ENCODE results near the gene TEP1. TPM values are rescaled to one million over a fixed set of nuclear protein-coding genes. Genes with fewer than 3 reads are reported as not detected.
A peak's percentile ranks its signal among the peaks of the same experiment; 100 is the strongest.
"Not testable (repeated sequence)": the region's sequence is repeated elsewhere in the genome, so short reads cannot be mapped to it uniquely, and the experiment has no call there.

The TEP1 gene
- total and polyA plus RNA-seq, 2 of the 13 experiments (the other 11 are each of a cell fraction or from before 2014, with no cell fraction given), result 11.0 to 12.8 TPM

DNA sequence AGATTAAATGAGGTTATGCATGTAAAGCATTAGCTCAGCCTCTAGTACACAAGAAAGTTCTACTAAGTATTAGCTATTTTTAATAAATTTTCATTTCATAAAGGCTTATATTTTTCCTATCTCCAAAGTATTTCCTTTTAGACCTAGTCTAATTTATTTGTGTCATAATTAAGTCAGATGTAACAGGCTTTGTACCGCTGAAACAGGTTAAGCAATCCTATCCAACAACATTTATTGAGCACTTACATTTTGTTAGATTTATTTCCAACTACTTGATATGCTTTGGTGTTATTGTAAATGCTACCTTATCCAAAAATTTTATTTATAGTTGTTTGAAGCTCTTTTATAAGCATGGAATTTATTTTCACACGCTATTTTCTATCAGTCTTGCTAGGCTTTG, 71.7 kb downstream of the TEP1 start:
- ChIA-PET CTCF (ENCODE audit: low intra/inter-chr PET ratio, low total read pairs) (no interaction called here), POLR2A (interaction anchor here (0.9 to 5.8 kb wide), 6 partner anchors 12 to 342 kb away, joined by 3 to 139 read pairs (median 38); partner anchors contain the start of genes CCNB1IP1, PIP4P1, RNASE4 and TEP1)
- Histone ChIP-seq H2AFZ (ENCODE audit: low read length) (no peak overlapping the region), H3K9me3 (ENCODE audit: low read length) (no peaks in the 10 kb centered on the region), H3K36me3 (replicated peaks in 1 of 2; ENCODE audit: control insufficient read depth in 1 of 2, insufficient read depth in 2 of 2, low read length in 2 of 2) (peaks cover 5 to 12% of the 10 kb centered on the region in 2 experiments; a peak in 4 of 5 replicates), H3K4me3 (replicated peaks in 1 of 3; ENCODE audit: insufficient read depth in 1 of 3, low read depth in 2 of 3, low read length in 3 of 3) (peak overlapping the region; percentile 54 to 80 (median 74); a peak in 4 of 6 replicates), H3K27ac (ENCODE audit: extremely low read length, insufficient read depth, low read length) (peak overlapping the region; percentile 89), H4K20me1 (ENCODE audit: insufficient read depth, low read length) (no peaks in the 10 kb centered on the region), H3K27me3 (ENCODE audit: control insufficient read depth in 1 of 2, insufficient read depth in 2 of 2, low read length in 2 of 2) (no peaks in the 10 kb centered on the region; a peak in 1 of 5 replicates), H3K79me2 (ENCODE audit: insufficient read depth, low read length) (peaks cover 12% of the 10 kb centered on the region), H3K9ac (ENCODE audit: insufficient read depth, low read depth, low read length) (peak overlapping the region; percentile 82; the same call in 1 of the 2 replicates), H3K4me1 (ENCODE audit: insufficient read depth, low read length) (peaks cover 13% of the 10 kb centered on the region), H3K4me2 (ENCODE audit: low read depth, low read length) (peak overlapping the region; percentile 70)
- ATAC-seq, result no peak
- in situ Hi-C loops (cut with HindIII; ENCODE audit: extremely low pct_ligation_motif_present, low pct_unique_long_range_greater_than_20kb), result loop anchor here (25.0 kb wide), 2 partner anchors 121 to 646 kb away; partner anchors contain the start of genes APEX1, METTL17, OSGEP and PIP4P1
- intact Hi-C loops (cut with micrococcal nuclease; ENCODE audit: unreplicated experiment), result loop anchor here (2.0 kb wide), 1 partner anchor 15 kb away; no protein-coding TSS in a partner anchor
- FAIRE-seq, result no peak
- DNase-seq (ENCODE audit: low spot score), result no peak
- no TSS peak for BruUV-seq (replicated peaks)
- TF ChIP-seq CEBPB (IDR thresholded peaks at IDR 0.05; ENCODE audit: borderline replicate concordance, low read depth, low read length), result 0 out of 2 replicates have a peak, but pooled peaks have one; percentile 22
- TF ChIP-seq CBX2 (IDR thresholded peaks at IDR 0.05; ENCODE audit: low read depth, low read length), result 0 out of 2 replicates have a peak, but pooled peaks have one; percentile 59
- no peak for TF ChIP-seq CBX2 (CRISPR knock-in tag; IDR thresholded peaks at IDR 0.05; ENCODE audit: low read depth)
- no peak for TF ChIP-seq ZNF773 (CRISPR knock-in tag; IDR thresholded peaks at IDR 0.05; ENCODE audit: borderline replicate concordance)
- WGBS (ENCODE audit: low lambda C conversion rate), result 25% methylated on average over 2 of the region's 2 CpGs

GRCh38 chr14:20341032-20341431, 72.3 kb downstream of the TEP1 start:
- peak overlapping the region; percentile 70 for H3K4me2 ChIP-seq (ENCODE audit: low read depth, low read length)
- H2AFZ ChIP-seq (ENCODE audit: low read length); FAIRE-seq; H3K9ac ChIP-seq (ENCODE audit: insufficient read depth, low read depth, low read length); H3K36me3 ChIP-seq (replicated peaks in 1 of 2; ENCODE audit: control insufficient read depth in 1 of 2, insufficient read depth in 2 of 2, low read length in 2 of 2); ATAC-seq; H3K27me3 ChIP-seq (ENCODE audit: control insufficient read depth in 1 of 2, insufficient read depth in 2 of 2, low read length in 2 of 2); H3K9me3 ChIP-seq (ENCODE audit: low read length); intact Hi-C loops (cut with micrococcal nuclease; ENCODE audit: unreplicated experiment); DNase-seq (ENCODE audit: low spot score); H4K20me1 ChIP-seq (ENCODE audit: insufficient read depth, low read length); CTCF ChIA-PET (ENCODE audit: low intra/inter-chr PET ratio, low total read pairs); H3K27ac ChIP-seq (ENCODE audit: extremely low read length, insufficient read depth, low read length); BruUV-seq (replicated peaks): not testable (repeated sequence)
- in situ Hi-C loops (cut with HindIII; ENCODE audit: extremely low pct_ligation_motif_present, low pct_unique_long_range_greater_than_20kb), result loop anchor here (25.0 kb wide), 2 partner anchors 121 to 646 kb away; partner anchors contain the start of genes APEX1, METTL17, OSGEP and PIP4P1
- TF ChIP-seq ZNF121 (CRISPR knock-in tag; IDR thresholded peaks at IDR 0.05), result peak; percentile 65
- POLR2A ChIA-PET, result interaction anchor here (0.9 to 5.8 kb wide), 3 partner anchors 11 to 343 kb away, joined by 3 to 139 read pairs (median 90); partner anchors contain the start of genes CCNB1IP1, PIP4P1 and RNASE4
- H3K79me2 ChIP-seq (ENCODE audit: insufficient read depth, low read length), result peaks cover 12% of the 10 kb centered on the region
- WGBS (ENCODE audit: low lambda C conversion rate), result 82% methylated on average over 4 of the region's 4 CpGs
- peak overlapping the region in 1 of 3 experiments; percentile 9; a peak in 1 of 6 replicates for H3K4me3 ChIP-seq (replicated peaks in 1 of 3; ENCODE audit: insufficient read depth in 1 of 3, low read depth in 2 of 3, low read length in 3 of 3)
- peaks cover 13% of the 10 kb centered on the region for H3K4me1 ChIP-seq (ENCODE audit: insufficient read depth, low read length)
